Right hindlimb (tissue), 1 donor: ENCODE measurements around the gene DEUP1.
"Not testable (repeated sequence)": the region's sequence is repeated elsewhere in the genome, so short reads cannot be mapped to it uniquely, and the experiment has no call there.

ENCODE experiments used
- DNase-seq: peaks from one replicate; pipeline ENCODE4 v3.0.0-alpha.2; 2018

DEUP1 gene, protein sequence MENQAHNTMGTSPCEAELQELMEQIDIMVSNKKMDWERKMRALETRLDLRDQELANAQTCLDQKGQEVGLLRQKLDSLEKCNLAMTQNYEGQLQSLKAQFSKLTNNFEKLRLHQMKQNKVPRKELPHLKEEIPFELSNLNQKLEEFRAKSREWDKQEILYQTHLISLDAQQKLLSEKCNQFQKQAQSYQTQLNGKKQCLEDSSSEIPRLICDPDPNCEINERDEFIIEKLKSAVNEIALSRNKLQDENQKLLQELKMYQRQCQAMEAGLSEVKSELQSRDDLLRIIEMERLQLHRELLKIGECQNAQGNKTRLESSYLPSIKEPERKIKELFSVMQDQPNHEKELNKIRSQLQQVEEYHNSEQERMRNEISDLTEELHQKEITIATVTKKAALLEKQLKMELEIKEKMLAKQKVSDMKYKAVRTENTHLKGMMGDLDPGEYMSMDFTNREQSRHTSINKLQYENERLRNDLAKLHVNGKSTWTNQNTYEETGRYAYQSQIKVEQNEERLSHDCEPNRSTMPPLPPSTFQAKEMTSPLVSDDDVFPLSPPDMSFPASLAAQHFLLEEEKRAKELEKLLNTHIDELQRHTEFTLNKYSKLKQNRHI

DNA sequence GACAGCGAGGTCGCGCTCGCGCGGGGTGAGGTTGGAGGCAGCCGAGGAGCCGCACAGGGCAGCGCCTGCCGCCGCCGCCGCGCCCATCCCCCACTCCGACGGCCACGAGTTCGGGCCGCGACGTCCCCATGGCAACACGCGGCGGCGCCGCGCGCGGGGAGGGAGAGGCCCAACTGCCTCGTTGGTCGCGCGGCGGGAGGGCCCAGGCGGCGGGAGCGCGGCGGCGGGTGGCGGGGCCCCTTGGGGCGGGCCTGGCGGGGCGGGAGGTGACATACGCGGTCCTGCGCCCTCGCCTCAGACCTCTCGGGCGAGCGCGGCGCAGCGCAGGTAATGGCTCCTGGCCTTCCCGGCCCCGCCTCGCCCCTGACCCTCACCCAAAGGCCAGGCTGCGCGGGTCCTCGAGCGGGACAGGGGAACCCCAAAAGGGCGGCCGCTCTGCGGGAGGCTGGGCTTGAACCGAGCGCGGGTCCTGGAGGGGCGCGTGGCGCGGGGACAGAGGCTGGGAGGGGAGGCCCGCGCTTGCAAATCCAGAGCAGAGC is at the start of gene DEUP1:
Gene DEUP1, plus strand, starts transcription at position 297 of the 539 bp plus-strand sequence. CDS start 1,518 bp downstream, outside the sequence.
- peak; percentile 52 for DNase-seq

DNA sequence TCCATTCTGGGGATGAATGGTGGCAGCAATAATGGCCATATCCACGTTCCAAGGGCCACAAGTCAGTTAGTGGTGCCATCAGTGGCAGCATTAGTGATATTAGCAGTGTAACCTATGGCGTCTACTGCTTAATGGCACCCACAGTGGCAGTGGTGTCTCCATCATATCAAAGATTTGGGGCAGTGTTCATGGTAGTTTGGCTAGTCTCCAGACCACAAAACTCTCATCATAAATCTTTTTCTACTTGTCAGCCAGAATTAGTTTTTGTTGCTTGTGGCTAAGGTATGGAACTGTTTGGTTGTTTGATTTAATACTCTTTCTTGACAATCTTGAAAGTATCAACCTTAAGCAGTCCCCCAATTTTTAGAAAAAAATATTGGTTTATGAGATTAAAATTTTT is 45.1 kb upstream of the DEUP1 start:
- no peak for DNase-seq

- no peak for DNase-seq
Measured at GRCh38 chr11:93287434-93287833, 43.1 kb upstream of the DEUP1 start.

DNA sequence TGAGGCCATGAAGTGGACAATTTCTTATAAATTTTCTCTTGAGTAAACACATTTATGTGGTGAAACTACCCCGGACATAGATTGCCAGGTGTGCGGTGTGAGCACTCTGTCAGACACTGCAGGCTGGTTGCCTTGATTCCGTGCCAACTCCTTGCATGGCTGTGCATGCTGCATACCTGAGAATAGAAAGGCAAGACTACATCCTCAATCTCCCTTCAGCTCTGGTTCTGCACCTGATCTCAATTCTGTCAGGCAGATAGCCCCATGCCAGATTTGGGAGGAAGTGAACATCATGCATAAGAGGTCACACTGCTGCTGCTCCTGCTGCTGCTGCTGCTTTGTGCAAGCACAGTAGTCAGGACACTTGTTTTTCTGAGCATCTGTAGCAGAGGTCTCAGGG is 42.5 kb upstream of the DEUP1 start:
- DNase-seq: no peak

DNA sequence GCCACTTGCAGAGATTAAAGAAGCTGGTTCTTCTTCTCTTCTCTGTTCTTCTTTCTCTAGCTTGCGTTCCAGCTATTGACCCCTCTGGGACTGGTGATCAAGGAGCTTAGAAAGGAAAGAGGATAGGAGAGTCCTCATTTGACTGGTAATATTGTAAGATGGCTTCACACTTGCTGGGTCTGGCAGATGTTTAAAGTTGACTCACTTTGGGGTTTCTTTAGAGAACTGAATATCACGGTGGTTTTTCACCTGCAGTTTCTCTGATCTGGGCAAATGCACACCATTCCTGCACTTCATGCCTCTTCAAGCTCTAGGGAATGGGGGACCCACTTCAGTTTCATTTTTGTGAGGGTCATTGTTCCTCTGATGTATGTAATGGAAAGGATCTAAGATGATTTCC is 41.8 kb upstream of the DEUP1 start:
- no peak for DNase-seq

- no peak for DNase-seq
Measured at GRCh38 chr11:93289782-93290463, 40.6 kb upstream of the DEUP1 start.

DNA sequence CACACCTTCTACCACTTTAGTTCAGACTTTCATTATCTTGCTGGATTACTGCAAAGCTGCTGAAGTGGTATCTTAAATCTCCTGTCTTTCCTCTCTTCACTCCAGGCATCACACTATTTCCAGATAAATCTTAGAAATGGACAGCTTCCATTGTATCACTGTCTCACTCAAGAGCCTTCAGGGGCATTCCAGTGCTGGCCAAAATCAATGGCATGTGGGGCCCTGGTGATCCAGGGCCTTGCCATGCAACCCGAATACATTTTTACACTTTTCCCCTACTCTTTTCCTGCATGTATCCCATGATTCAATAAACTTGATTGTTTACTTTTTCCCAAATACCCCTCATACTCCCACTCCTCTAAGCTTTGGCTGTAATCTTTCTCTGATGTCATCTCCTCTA is 39.4 kb upstream of the DEUP1 start:
- DNase-seq: no peak

DNA sequence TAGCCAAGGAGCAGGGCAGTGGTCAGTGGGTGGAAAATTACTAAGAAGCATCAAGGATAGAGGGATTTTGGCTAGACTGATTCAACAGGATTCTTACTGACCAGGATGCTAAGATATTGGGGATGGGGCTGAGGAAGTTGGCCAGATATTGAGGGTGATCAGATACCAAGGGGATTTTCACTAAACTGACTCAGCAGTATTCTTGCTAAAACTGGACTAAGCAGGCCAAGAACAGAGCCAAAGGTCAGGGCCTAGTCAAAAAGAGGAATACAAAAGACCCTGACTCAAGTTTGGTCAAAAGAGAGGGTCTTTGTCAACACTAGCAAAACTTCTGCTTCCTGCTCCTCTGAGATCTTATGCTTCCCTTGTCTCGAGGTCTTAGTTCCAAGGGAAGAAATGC is 38.6 kb upstream of the DEUP1 start:
- no peak for DNase-seq

- DNase-seq: no peak
Measured at GRCh38 chr11:93295921-93296575, 34.5 kb upstream of the DEUP1 start.

GRCh38 chr11:93303689-93304088 is 26.9 kb upstream of the DEUP1 start:
- no peak for DNase-seq

- DNase-seq: not testable (repeated sequence)
Measured at GRCh38 chr11:93314399-93314798, 16.1 kb upstream of the DEUP1 start.

GRCh38 chr11:93319224-93319839 is 11.2 kb upstream of the DEUP1 start:
- no peak for DNase-seq

- no peak for DNase-seq
Measured at GRCh38 chr11:93320230-93320629, 10.3 kb upstream of the DEUP1 start.

GRCh38 chr11:93322207-93322606 is 8.3 kb upstream of the DEUP1 start:
- DNase-seq: no peak

DNA sequence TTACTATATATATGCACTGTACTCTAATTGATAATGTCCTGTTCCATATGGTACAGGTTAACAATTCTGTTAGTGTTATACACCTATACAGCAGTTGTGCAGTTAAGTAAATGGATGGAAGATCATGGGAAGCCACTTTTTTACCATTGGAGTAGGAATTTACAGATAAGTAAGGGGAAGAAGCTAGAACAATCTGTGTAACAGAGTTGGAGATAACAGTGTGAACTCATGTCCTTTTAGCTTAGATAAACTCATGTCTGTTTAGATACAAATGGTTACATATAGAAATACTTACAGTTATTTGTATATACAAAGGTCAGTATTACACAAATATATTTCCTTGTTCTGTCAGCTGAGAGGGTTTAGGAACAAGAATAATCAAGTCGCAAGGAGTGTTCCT is 6.8 kb upstream of the DEUP1 start:
- DNase-seq: no peak

- DNase-seq: no peak
Measured at GRCh38 chr11:93324500-93324899, 6.0 kb upstream of the DEUP1 start.

GRCh38 chr11:93326681-93327080 is 3.9 kb upstream of the DEUP1 start:
- DNase-seq: no peak

GRCh38 chr11:93329936-93330445 is 551 bp upstream of the DEUP1 start:
- peak; percentile 19 for DNase-seq

GRCh38 chr11:93340223-93340622 is 9.7 kb downstream of the DEUP1 start:
- DNase-seq: no peak

GRCh38 chr11:93344855-93345333 is 14.4 kb downstream of the DEUP1 start:
- DNase-seq: no peak

GRCh38 chr11:93348930-93349329 is 18.4 kb downstream of the DEUP1 start:
- DNase-seq: no peak

DNA sequence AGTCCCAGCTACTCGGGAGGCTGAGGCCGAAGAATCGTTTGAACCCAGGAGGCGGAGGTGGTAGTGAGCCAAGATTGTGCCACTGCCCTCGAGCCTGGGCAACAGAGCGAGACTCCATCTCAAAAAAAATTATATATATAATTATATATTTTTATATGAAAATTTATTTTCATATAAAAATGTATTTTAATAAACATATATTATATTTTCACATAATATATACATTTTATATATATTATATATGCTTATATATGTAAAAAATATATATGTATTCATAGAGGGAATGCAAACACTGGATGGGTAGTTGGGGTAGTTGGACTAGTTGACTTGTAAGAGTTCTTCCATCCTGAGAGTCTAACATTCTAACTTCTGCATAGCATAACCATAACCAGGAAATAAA is 20.3 kb downstream of the DEUP1 start:
- DNase-seq: no peak
